ENCODE data around the gene RMND5B. TPM values are rescaled to one million over a fixed set of nuclear protein-coding genes. Genes with fewer than 3 reads are reported as not detected.

Gene RMND5B
- total RNA-seq, 2 experiments from 2014 or later: 3.7 to 5.6 TPM

GRCh38 chr5:178116143-178116885 is 14.5 kb upstream of the RMND5B start:
- DNase-seq (peak; percentile 87), ATAC-seq (peak; percentile 29)
- H3K27ac Mint-ChIP-seq: peak overlapping the region; percentile 42
- peaks cover 45% of the 10 kb centered on the region for H3K4me1 Mint-ChIP-seq
- no peaks in the 10 kb centered on the region for H3K36me3 Mint-ChIP-seq
- CTCF ChIA-PET: interaction anchor here (0.6 to 1.8 kb wide), 3 partner anchors 12 to 41 kb away, joined by 3 to 5 read pairs (median 4); no protein-coding TSS in a partner anchor
- no peaks in the 10 kb centered on the region for H3K9me3 Mint-ChIP-seq (ENCODE audit: low read depth)
- peaks cover 29% of the 10 kb centered on the region for H3K27me3 Mint-ChIP-seq
- H3K4me3 Mint-ChIP-seq: peak overlapping the region; percentile 51

GRCh38 chr5:178117923-178118701 is 12.7 kb upstream of the RMND5B start:
- H3K36me3 Mint-ChIP-seq: no peaks in the 10 kb centered on the region
- H3K9me3 Mint-ChIP-seq (ENCODE audit: low read depth): no peaks in the 10 kb centered on the region
- no peak overlapping the region for H3K27ac Mint-ChIP-seq
- CTCF ChIA-PET: interaction anchor here (0.9 to 3.8 kb wide), 4 partner anchors 12 to 36 kb away, joined by 3 to 28 read pairs (median 3); partner anchors contain the start of genes NHP2 and RMND5B
- peaks cover 41% of the 10 kb centered on the region for H3K4me1 Mint-ChIP-seq
- no peak for DNase-seq
- ATAC-seq: no peak
- H3K4me3 Mint-ChIP-seq: no peak overlapping the region
- H3K27me3 Mint-ChIP-seq: peaks cover 14% of the 10 kb centered on the region

GRCh38 chr5:178119915-178120606 is 10.8 kb upstream of the RMND5B start:
- H3K27ac Mint-ChIP-seq: no peak overlapping the region
- peaks cover 30% of the 10 kb centered on the region for H3K4me1 Mint-ChIP-seq
- H3K9me3 Mint-ChIP-seq (ENCODE audit: low read depth): no peaks in the 10 kb centered on the region
- no peaks in the 10 kb centered on the region for H3K36me3 Mint-ChIP-seq
- ATAC-seq (no peak), DNase-seq (no peak)
- no peak overlapping the region for H3K4me3 Mint-ChIP-seq
- CTCF ChIA-PET: interaction anchor here (1.1 to 6.3 kb wide), 19 partner anchors 10 to 84 kb away, joined by 3 to 45 read pairs (median 11); partner anchors contain the start of genes HNRNPAB, NHP2 and RMND5B
- peaks cover 5% of the 10 kb centered on the region for H3K27me3 Mint-ChIP-seq

DNA sequence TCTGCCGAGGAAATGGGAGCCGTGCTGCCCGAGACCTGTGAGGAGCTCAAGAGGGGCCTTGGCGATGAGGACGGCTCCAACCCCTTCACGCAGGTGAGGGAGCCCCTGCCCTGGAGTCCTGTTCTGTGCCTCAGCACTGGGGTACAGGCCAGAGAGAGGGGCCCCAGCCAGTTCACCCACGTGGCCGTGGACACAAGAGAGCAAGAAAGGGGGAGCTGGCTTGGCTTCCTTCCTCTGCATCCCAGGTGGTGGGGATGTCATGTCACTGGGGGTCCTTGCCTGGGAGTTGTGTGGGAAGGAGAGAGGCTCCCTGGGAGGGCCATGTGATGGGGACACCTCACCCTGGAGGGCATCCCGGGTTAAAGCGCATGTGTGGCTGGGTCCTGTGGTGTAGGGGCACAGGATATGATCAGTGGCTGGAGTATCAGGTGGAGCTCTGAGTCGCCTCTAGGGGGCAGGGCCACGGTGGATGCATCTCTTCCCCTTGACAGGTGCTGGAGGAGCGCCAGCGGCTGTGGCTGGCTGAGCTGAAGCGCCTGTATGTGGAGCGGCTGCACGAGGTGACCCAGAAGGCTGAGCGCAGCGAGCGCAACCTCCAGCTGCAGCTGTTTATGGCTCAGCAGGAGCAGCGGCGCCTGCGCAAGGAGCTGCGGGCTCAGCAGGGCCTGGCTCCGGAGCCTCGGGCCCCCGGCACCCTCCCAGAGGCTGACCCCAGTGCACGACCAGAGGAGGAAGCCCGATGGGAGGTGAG is 10.0 kb upstream of the RMND5B start:
- CTCF ChIA-PET: interaction anchor here (0.6 to 6.3 kb wide), 24 partner anchors 9 to 83 kb away, joined by 3 to 45 read pairs (median 5); partner anchors contain the start of genes HNRNPAB, NHP2 and RMND5B
- no peaks in the 10 kb centered on the region for H3K9me3 Mint-ChIP-seq (ENCODE audit: low read depth)
- no peak overlapping the region for H3K27ac Mint-ChIP-seq

GRCh38 chr5:178121391-178122276 is 9.2 kb upstream of the RMND5B start:
- peaks cover 15% of the 10 kb centered on the region for H3K4me1 Mint-ChIP-seq

More for the DNA sequence above, 10.0 kb upstream of the RMND5B start:
- Mint-ChIP-seq H3K4me3 (no peak overlapping the region), H3K27me3 (peaks cover under 1% of the 10 kb centered on the region), H3K36me3 (no peaks in the 10 kb centered on the region), H3K4me1 (peaks cover 23% of the 10 kb centered on the region)
- peak; percentile 92 for ATAC-seq
- peak; percentile 90 for DNase-seq

GRCh38 chr5:178122346-178122745 is 8.5 kb upstream of the RMND5B start:
- Mint-ChIP-seq H3K4me3 (no peak overlapping the region), H3K9me3 (ENCODE audit: low read depth) (no peaks in the 10 kb centered on the region), H3K4me1 (peaks cover 9% of the 10 kb centered on the region), H3K36me3 (no peaks in the 10 kb centered on the region), H3K27ac (no peak overlapping the region), H3K27me3 (no peaks in the 10 kb centered on the region)
- DNase-seq (no peak), ATAC-seq (no peak)
- CTCF ChIA-PET: interaction anchor here (0.6 to 6.3 kb wide), 4 partner anchors 22 to 566 kb away, joined by 3 to 45 read pairs (median 30); partner anchors contain the start of gene NHP2

More at GRCh38 chr5:178121391-178122276, 9.2 kb upstream of the RMND5B start:
- no peak for ATAC-seq
- no peak overlapping the region for H3K27ac Mint-ChIP-seq
- H3K9me3 Mint-ChIP-seq (ENCODE audit: low read depth): no peaks in the 10 kb centered on the region
- H3K4me3 Mint-ChIP-seq: no peak overlapping the region
- DNase-seq: no peak
- CTCF ChIA-PET: interaction anchor here (0.6 to 6.3 kb wide), 22 partner anchors 8 to 82 kb away, joined by 3 to 45 read pairs (median 6); partner anchors contain the start of genes HNRNPAB, NHP2 and RMND5B
- no peaks in the 10 kb centered on the region for H3K27me3 Mint-ChIP-seq
- no peaks in the 10 kb centered on the region for H3K36me3 Mint-ChIP-seq

- ATAC-seq (no peak), DNase-seq (no peak)
- Mint-ChIP-seq H3K4me3 (no peak overlapping the region), H3K36me3 (no peaks in the 10 kb centered on the region), H3K27me3 (no peaks in the 10 kb centered on the region), H3K9me3 (ENCODE audit: low read depth) (no peaks in the 10 kb centered on the region), H3K4me1 (peaks cover 9% of the 10 kb centered on the region), H3K27ac (no peak overlapping the region)
- CTCF ChIA-PET: interaction anchor here (0.6 to 6.3 kb wide), 3 partner anchors 13 to 567 kb away, joined by 3 to 45 read pairs (median 3); no protein-coding TSS in a partner anchor
Measured at GRCh38 chr5:178123094-178123965, 7.5 kb upstream of the RMND5B start.

GRCh38 chr5:178123966-178124925 is 6.6 kb upstream of the RMND5B start:
- CTCF ChIA-PET: interaction anchor here (0.8 to 6.3 kb wide), 3 partner anchors 12 to 49 kb away, joined by 3 to 45 read pairs (median 4); no protein-coding TSS in a partner anchor
- no peak for DNase-seq
- Mint-ChIP-seq H3K36me3 (no peaks in the 10 kb centered on the region), H3K9me3 (ENCODE audit: low read depth) (no peaks in the 10 kb centered on the region), H3K4me1 (peaks cover 9% of the 10 kb centered on the region), H3K27ac (no peak overlapping the region), H3K4me3 (no peak overlapping the region), H3K27me3 (no peaks in the 10 kb centered on the region)
- no peak for ATAC-seq

- H3K27me3 Mint-ChIP-seq: no peaks in the 10 kb centered on the region
- DNase-seq (no peak), ATAC-seq (no peak)
- no peaks in the 10 kb centered on the region for H3K36me3 Mint-ChIP-seq
- H3K9me3 Mint-ChIP-seq (ENCODE audit: low read depth): no peaks in the 10 kb centered on the region
- H3K4me3 Mint-ChIP-seq: no peak overlapping the region
- CTCF ChIA-PET: no interaction called here
- no peak overlapping the region for H3K27ac Mint-ChIP-seq
- peaks cover 13% of the 10 kb centered on the region for H3K4me1 Mint-ChIP-seq
Measured at GRCh38 chr5:178125253-178125906, 5.4 kb upstream of the RMND5B start.

DNA sequence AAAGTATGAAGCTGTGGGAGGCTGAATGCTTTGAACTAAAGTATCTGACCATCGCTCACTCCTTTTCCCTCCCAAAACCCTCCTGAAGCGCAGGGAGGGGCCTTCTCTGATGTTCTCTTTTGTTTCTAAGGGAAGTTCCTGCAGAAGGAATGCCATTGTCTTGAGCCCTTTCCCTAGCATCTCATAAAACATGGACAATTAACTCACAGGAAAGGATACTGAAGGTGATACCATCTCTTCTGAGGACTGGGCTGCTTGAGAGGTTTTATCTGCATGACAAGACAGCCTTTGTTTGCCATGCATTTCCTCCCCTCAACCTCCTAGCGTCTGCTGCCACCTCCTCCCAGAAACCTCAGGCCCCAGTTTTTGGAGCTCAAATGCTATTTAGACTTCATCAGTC is 4.3 kb upstream of the RMND5B start:
- H3K36me3 Mint-ChIP-seq: no peaks in the 10 kb centered on the region
- H3K27me3 Mint-ChIP-seq: peaks cover 4% of the 10 kb centered on the region
- no peaks in the 10 kb centered on the region for H3K9me3 Mint-ChIP-seq (ENCODE audit: low read depth)
- CTCF ChIA-PET: no interaction called here
- peaks cover 6% of the 10 kb centered on the region for H3K4me1 Mint-ChIP-seq
- DNase-seq: no peak
- H3K4me3 Mint-ChIP-seq: no peak overlapping the region
- no peak overlapping the region for H3K27ac Mint-ChIP-seq
- no peak for ATAC-seq

All from activated CD8-positive, alpha-beta memory T cell treated with anti-CD3 and anti-CD28 coated beads, Interleukin-2, amount 10 ng/mL, durations not matched to agents 7 days and 5 days (primary cell).